ENCODE data around the gene NXPH4.

DNA sequence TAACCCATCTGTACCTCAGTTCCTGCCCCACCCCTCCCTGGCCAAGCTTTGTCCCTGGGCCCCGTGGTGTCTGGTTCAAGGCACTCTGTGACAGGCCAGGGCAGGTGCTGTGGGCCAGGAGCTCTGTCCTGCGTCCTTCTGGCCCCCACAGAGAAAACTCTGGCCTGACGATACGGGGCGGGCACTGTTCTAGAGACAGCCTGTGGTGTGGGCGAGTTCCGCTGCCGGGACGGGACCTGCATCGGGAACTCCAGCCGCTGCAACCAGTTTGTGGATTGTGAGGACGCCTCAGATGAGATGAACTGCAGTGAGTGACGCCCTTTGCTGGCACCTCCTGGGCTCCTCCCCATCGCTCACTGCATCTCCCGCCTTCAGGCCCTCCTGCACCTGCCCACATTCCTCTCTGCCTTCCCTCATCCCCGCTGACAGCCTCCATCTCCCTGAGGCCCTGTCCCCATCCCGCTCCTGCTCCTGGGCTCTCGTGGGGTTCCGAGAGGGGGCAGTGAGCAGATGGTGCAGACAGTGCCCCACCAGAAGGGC, 22.8 kb upstream of the NXPH4 start:
- TF ChIP-seq, protein P1, sequence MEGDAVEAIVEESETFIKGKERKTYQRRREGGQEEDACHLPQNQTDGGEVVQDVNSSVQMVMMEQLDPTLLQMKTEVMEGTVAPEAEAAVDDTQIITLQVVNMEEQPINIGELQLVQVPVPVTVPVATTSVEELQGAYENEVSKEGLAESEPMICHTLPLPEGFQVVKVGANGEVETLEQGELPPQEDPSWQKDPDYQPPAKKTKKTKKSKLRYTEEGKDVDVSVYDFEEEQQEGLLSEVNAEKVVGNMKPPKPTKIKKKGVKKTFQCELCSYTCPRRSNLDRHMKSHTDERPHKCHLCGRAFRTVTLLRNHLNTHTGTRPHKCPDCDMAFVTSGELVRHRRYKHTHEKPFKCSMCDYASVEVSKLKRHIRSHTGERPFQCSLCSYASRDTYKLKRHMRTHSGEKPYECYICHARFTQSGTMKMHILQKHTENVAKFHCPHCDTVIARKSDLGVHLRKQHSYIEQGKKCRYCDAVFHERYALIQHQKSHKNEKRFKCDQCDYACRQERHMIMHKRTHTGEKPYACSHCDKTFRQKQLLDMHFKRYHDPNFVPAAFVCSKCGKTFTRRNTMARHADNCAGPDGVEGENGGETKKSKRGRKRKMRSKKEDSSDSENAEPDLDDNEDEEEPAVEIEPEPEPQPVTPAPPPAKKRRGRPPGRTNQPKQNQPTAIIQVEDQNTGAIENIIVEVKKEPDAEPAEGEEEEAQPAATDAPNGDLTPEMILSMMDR (conservative IDR thresholded peaks at IDR 0.05), result no peak
- TF ChIP-seq EZH2 (IDR thresholded peaks at IDR 0.05; ENCODE audit: low read depth), result no peak

Data from PC-9 (cell line).